ENCODE measurements around the gene SLC39A13.
"Not testable (repeated sequence)": the region's sequence is repeated elsewhere in the genome, so short reads cannot be mapped to it uniquely, and the experiment has no call there.

SLC39A13 gene

GRCh38 chr11:47448566-47449427 is 40.4 kb downstream of the SLC39A13 start, which contains the start of gene RAPSN:
Gene RAPSN (minus strand): TSS chr11:47449136. CDS start chr11:47448964, 172 bp downstream.
- TF ChIP-seq CTCF (IDR thresholded peaks at IDR 0.05; ENCODE audit: low read depth, low read length), result no peak
- no peak within 1 kb of the TSS for H3K4me3 ChIP-seq (replicated peaks in 1 of 2; ENCODE audit: low read depth in 2 of 2, low read length in 2 of 2)
- no peak for DNase-seq (ENCODE audit: low read depth in 2 of 2)

- no peak for DNase-seq (ENCODE audit: low read depth in 2 of 2)
- no peak overlapping the region for H3K4me3 ChIP-seq (replicated peaks in 1 of 2; ENCODE audit: low read depth in 2 of 2, low read length in 2 of 2)
- no peak for TF ChIP-seq CTCF (IDR thresholded peaks at IDR 0.05; ENCODE audit: low read depth, low read length)
These were observed 41.2 kb downstream of the SLC39A13 start for GRCh38 chr11:47449541-47449940.

GRCh38 chr11:47451436-47451835 is 43.0 kb downstream of the SLC39A13 start:
- TF ChIP-seq CTCF (IDR thresholded peaks at IDR 0.05; ENCODE audit: low read depth, low read length), result no peak
- no peak overlapping the region for H3K4me3 ChIP-seq (replicated peaks in 1 of 2; ENCODE audit: low read depth in 2 of 2, low read length in 2 of 2)
- DNase-seq (ENCODE audit: low read depth in 2 of 2), result no peak

GRCh38 chr11:47451990-47452389 is 43.6 kb downstream of the SLC39A13 start:
- H3K4me3 ChIP-seq (replicated peaks in 1 of 2; ENCODE audit: low read depth in 2 of 2, low read length in 2 of 2), result no peak overlapping the region
- no peak for TF ChIP-seq CTCF (IDR thresholded peaks at IDR 0.05; ENCODE audit: low read depth, low read length)
- no peak for DNase-seq (ENCODE audit: low read depth in 2 of 2)

- no peak for DNase-seq (ENCODE audit: low read depth in 2 of 2)
- no peak overlapping the region for H3K4me3 ChIP-seq (replicated peaks in 1 of 2; ENCODE audit: low read depth in 2 of 2, low read length in 2 of 2)
- TF ChIP-seq CTCF (IDR thresholded peaks at IDR 0.05; ENCODE audit: low read depth, low read length), result no peak
These were observed 45.0 kb downstream of the SLC39A13 start for GRCh38 chr11:47453365-47453764.

- peak; percentile 81 for TF ChIP-seq CTCF (IDR thresholded peaks at IDR 0.05; ENCODE audit: low read depth, low read length)
- DNase-seq (ENCODE audit: low read depth in 2 of 2), result peak; percentile 87 to 93
- not testable (repeated sequence) for H3K4me3 ChIP-seq (replicated peaks in 1 of 2; ENCODE audit: low read depth in 2 of 2, low read length in 2 of 2)
These were observed 45.9 kb downstream of the SLC39A13 start for GRCh38 chr11:47454258-47454671.

Measured in cardiac fibroblast (primary cell).